Heart left ventricle (tissue), 16 donors: ENCODE data around the gene IGSF8. TPM values are rescaled to one million over a fixed set of nuclear protein-coding genes. Genes with fewer than 3 reads are reported as not detected.

Experiments used
- ATAC-seq, 4 donors: fragments of 200-7000 bp; cut with Tn5 transposase; one replicate each; pipeline ENCODE4 v1.9.1; 2020 to 2022; ENCODE audit warnings: moderate library complexity in 4 of 4, mild to moderate bottlenecking in 3 of 4, moderate number of reproducible peaks in 1 of 4
- DNase-seq, 5 donors: peaks; one replicate each; pipeline ENCODE4 v3.0.0-alpha.2; 2020
- H3K27ac ChIP-seq, 12 donors: fragments of 200-600 bp; sonication (generic) in 4 of 12; one replicate each; pipeline versions ENCODE4 v1.5.0 to v1.8.0; 2016 to 2022; ENCODE audit warnings: mild to moderate bottlenecking in 2 of 12
- H3K27me3 ChIP-seq, 9 donors: fragments of 200-600 bp; sonication (generic) in 2 of 9; one replicate each; pipeline versions ENCODE4 v1.5.1 to v1.8.0; 2016 to 2022; ENCODE audit warnings: mild to moderate bottlenecking in 3 of 9
- H3K36me3 ChIP-seq, 9 donors: fragments of 200-600 bp; sonication (generic) in 2 of 9; one replicate each; pipeline versions ENCODE4 v1.5.0 to v1.8.0; 2018 to 2022; ENCODE audit warnings: mild to moderate bottlenecking in 2 of 9
- H3K4me1 ChIP-seq, 12 donors: fragments of 200-600 bp; sonication (generic) in 4 of 12; one replicate each; pipeline versions ENCODE4 v1.5.0 to v1.8.0; 2016 to 2022; ENCODE audit warnings: mild to moderate bottlenecking in 3 of 12
- H3K4me3 ChIP-seq, 12 donors: fragments of 200-600 bp; sonication (generic) in 4 of 12; one replicate each; pipeline versions ENCODE4 v1.5.0 to v1.8.0; 2017 to 2022; ENCODE audit warnings: mild to moderate bottlenecking in 9 of 12, moderate library complexity in 4 of 12
- H3K9me3 ChIP-seq, 12 donors: fragments of 200-600 bp; sonication (generic) in 4 of 12; one replicate each; pipeline versions ENCODE4 v1.5.0 to v1.8.0; 2016 to 2022; ENCODE audit warnings: mild to moderate bottlenecking in 1 of 12
- CTCF ChIP-seq, 12 donors: fragments of 200-600 bp; sonication (generic) in 4 of 12; IDR thresholded peaks; one replicate each; pipeline versions ENCODE4 v1.5.0 to v1.8.0; 2018 to 2022; ENCODE audit warnings: antibody characterized with exemption in 12 of 12, mild to moderate bottlenecking in 5 of 12
- POLR2A ChIP-seq, 2 donors: fragments of 450-650 bp; IDR thresholded peaks; one replicate each; pipeline ENCODE4 v1.6.1; 2017; ENCODE audit warnings: antibody characterized with exemption in 2 of 2, mild to moderate bottlenecking in 2 of 2, moderate library complexity in 2 of 2
- WGBS, 4 donors: extraction: QIAGEN DNeasy Blood & Tissue Kit in 2 of 4; methylation state at CpG; one replicate each; pipeline versions ENCODE4 v1.1.5 to v1.1.7; 2013 to 2018; 5-methylcytosine and 5-hydroxymethylcytosine counted together
- intact Hi-C, 10 donors: fragments of 100-400 bp; cut with DNase I; formaldehyde crosslinking; loops; one replicate each; pipeline versions ENCODE4 v1.11.1 to v1.14.2; 2022
- polyA plus RNA-seq, 2 donors: library from polyadenylated mRNA; stranded (reverse); fragments of 200-250 nt; gene quantifications; one replicate each; pipeline ENCODE4 v1.2.3, GENCODE V29; 2013
- total RNA-seq, 9 donors: library from RNA; depleted of rRNA in 2 of 9; stranded (reverse); fragments of >200 nt in 2 of 9; fragmentation: NEBNext Ultra II Directional in 3 of 9; extraction: Animal tissue kit (Norgen Biotek cat#: 25700) in 3 of 9; gene quantifications; one replicate each; pipeline versions ENCODE4 v1.1.0 to v1.2.4, GENCODE V29; 2016 to 2023
- donor health status: ischemic (EF 13 %, LVEDD 7.1; RV severe dilation, severe dysfunction).
- donor health status: healthy with polysubstance abuse.
- donor health status: DM: no; HTN: yes; CAD: no.
- donor health status: DM: no; HTN: no; CAD: no.
- donor health status: ischemic (EF 25% LVEDD 6.9; RV normal size, moderate dysfunction).
- donor health status: ischemic (EF 25% LVEDD 5.7; RV mildly dilated, moderate dysfunction).
- donor health status: healthy.
- donor health status: DM: yes; HTN: yes; CAD: no.
- donor health status: ischemic (EF 35%, LVEDD 5.7; RV mildly dilated, moderate dysfunction).
- donor health status: nonischemic (EF 11% LVEDD 7.7; RV severe dilation, severe dysfunction).
- donor health status: DM: yes; HTN: yes; CAD: no.
- donor health status: PGD.
- donor health status: ischemic (EF 29% LVEDD 5.4; RV normal size, mild dysfunction).
- donor health status: nonischemic (EF 23%, LVEDD 6.1; RV moderate dilation, normal function).

IGSF8 gene
- total and polyA plus RNA-seq, 11 donors, result 15.0 to 49.3 (median 24.8) TPM

DNA sequence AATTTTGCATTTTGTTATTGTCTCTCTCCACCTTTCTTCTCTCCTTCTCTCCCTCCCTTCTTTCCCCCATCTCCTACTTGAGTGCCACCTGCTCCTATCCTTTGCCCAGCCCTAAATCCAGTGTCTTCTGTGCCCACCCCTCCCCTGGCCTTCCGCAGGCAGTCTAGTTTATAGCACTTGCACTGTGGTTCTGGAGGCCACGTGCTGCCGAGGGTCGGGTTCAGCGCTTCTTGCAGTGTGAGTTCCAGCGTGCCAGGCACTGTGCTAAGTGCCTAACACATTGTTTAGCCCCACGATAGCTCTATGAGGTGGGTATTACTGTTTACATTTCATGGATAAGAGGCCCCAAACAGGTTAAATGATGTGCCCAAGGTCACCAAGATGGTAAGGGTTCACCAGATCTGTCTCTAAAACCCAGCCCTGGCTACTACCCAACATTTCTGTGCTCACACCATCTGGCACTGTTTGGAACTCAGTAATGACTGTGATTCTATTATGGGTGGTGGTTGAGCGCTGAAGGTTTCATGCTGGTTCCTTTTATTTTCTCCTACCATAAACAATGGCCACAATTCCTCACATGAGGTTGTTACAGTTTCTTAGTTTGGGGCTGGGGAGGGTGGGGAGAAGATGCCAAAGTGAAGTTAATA, 38.9 kb upstream of the IGSF8 start:
- H3K4me1 ChIP-seq, result peaks cover 0 to 23% (median 5%) of the 10 kb centered on the region in 12 donors
- ATAC-seq (peak in 3 of 4 donors; percentile 55 to 62 (median 56)), DNase-seq (no peak)
- H3K9me3 ChIP-seq, result no peaks in the 10 kb centered on the region
- no peak for TF ChIP-seq POLR2A (IDR thresholded peaks at IDR 0.05)
- TF ChIP-seq CTCF (IDR thresholded peaks at IDR 0.05), result no peak
- H3K36me3 ChIP-seq, result peaks cover 0 to 93% (median 55%) of the 10 kb centered on the region in 9 donors
- H3K27me3 ChIP-seq, result no peaks in the 10 kb centered on the region
- peak overlapping the region in 8 of 12 donors; percentile 33 to 76 (median 62) for H3K27ac ChIP-seq
- intact Hi-C loops, result no loop called here
- 81 to 89% (median 86%) methylated on average over 8 of the region's 8 CpGs for WGBS, 4 donors
- H3K4me3 ChIP-seq, result no peak overlapping the region

DNA sequence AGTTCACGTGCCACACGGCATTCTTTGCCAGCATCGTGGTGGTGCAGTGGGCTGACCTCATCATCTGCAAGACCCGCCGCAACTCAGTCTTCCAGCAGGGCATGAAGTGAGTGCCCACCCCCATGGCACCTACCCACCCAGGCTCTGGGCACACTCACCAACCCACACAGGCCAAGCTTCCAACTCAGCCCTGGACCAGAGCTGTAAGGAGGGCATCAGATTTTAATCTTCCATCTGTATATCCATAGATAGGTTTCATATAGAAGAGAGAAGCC, 38.4 kb upstream of the IGSF8 start:
- WGBS, 4 donors, result 95 to 98% (median 97%) methylated on average over 5 of the region's 5 CpGs
- H3K36me3 ChIP-seq, result peaks cover 0 to 88% (median 55%) of the 10 kb centered on the region in 9 donors
- peaks cover 0 to 26% (median 6%) of the 10 kb centered on the region in 12 donors for H3K4me1 ChIP-seq
- no peaks in the 10 kb centered on the region for H3K9me3 ChIP-seq
- H3K27me3 ChIP-seq, result no peaks in the 10 kb centered on the region
- intact Hi-C loops, result no loop called here
- no peak for ATAC-seq
- no peak overlapping the region for H3K4me3 ChIP-seq
- H3K27ac ChIP-seq, result peak overlapping the region in 8 of 12 donors; percentile 33 to 76 (median 62)
- TF ChIP-seq POLR2A (IDR thresholded peaks at IDR 0.05), result no peak
- TF ChIP-seq CTCF (IDR thresholded peaks at IDR 0.05), result no peak
- DNase-seq, result no peak

DNA sequence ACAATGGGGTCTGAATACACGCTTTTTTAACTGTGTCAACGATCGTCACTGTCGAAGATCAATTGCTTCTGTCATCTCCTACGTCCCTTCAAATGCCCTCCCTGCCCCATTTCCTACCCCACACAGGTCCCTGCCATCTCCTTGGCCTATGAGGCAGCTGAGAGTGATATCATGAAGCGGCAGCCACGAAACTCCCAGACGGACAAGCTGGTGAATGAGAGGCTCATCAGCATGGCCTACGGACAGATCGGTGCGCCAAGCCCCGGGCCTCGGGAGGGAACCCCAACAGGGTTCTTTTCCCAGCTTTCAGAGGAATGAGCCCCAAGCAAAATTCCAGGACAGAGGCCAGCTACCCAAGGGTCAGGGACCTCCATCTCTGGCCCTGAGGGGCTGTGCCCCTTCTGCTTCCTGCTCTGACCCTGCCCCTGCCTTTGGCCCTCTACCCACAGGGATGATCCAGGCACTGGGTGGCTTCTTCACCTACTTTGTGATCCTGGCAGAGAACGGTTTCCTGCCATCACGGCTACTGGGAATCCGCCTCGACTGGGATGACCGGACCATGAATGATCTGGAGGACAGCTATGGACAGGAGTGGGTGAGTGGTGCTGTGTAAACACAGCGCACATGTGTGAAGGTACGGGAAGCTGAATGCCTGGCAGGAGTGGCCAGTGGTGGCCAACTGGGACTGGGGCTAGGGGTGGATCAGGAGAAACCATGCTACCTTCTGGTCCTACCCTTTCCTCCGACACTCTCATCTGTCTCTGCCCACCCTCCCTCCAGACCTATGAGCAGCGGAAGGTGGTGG, 37.9 kb upstream of the IGSF8 start:
- ATAC-seq, result no peak
- Histone ChIP-seq H3K4me1 (peaks cover 0 to 31% (median 10%) of the 10 kb centered on the region in 12 donors), H3K27me3 (no peaks in the 10 kb centered on the region), H3K9me3 (no peaks in the 10 kb centered on the region), H3K4me3 (no peak overlapping the region), H3K27ac (peak overlapping the region in 5 of 12 donors; percentile 57 to 72 (median 64)), H3K36me3 (peaks cover 0 to 87% (median 51%) of the 10 kb centered on the region in 9 donors)
- 87 to 93% (median 90%) methylated on average over 22 of the region's 22 CpGs for WGBS, 4 donors
- TF ChIP-seq CTCF (IDR thresholded peaks at IDR 0.05) (no peak), POLR2A (IDR thresholded peaks at IDR 0.05) (no peak)
- no peak for DNase-seq
- intact Hi-C loops, result no loop called here

DNA sequence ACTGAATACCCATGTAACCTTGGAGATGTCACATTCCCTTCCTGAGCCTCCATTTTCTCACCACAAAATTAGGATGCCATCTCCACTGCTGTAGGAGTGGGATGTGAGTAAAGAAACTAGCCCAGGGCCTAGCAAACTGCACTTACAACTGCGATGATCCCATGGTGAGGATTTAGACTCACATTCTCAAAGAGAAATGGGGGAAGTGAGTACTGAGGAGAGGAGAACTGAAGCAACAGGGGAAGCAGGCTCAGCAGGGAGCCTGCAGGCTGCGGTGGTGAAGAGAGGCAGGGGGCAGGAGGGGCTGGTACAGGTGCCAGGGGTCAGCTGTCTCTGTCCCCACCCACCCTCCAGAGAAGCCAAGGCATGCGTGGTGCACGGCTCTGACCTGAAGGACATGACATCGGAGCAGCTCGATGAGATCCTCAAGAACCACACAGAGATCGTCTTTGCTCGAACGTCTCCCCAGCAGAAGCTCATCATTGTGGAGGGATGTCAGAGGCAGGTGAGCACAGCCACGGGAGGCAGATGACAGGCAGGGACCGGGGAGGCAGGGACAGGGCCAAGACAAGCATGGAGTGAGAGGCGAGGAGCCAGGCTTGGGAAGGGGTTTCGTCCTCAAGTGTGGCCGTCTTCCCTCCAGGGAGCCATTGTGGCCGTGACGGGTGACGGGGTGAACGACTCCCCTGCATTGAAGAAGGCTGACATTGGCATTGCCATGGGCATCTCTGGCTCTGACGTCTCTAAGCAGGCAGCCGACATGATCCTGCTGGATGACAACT, 36.6 kb upstream of the IGSF8 start:
- H3K4me1 ChIP-seq, result peaks cover 0 to 43% (median 17%) of the 10 kb centered on the region in 12 donors
- ATAC-seq, result no peak
- H3K27ac ChIP-seq, result peak overlapping the region in 5 of 12 donors; percentile 29 to 60 (median 53)
- no peaks in the 10 kb centered on the region for H3K27me3 ChIP-seq
- H3K4me3 ChIP-seq, result no peak overlapping the region
- no peaks in the 10 kb centered on the region for H3K9me3 ChIP-seq
- TF ChIP-seq CTCF (IDR thresholded peaks at IDR 0.05), result no peak
- no peak for TF ChIP-seq POLR2A (IDR thresholded peaks at IDR 0.05)
- intact Hi-C loops, result no loop called here
- WGBS, 4 donors, result 85 to 91% (median 88%) methylated on average over 20 of the region's 20 CpGs
- H3K36me3 ChIP-seq, result peaks cover 0 to 87% (median 51%) of the 10 kb centered on the region in 9 donors
- no peak for DNase-seq
